ENCODE measurements around the gene NOXO1. TPM values are rescaled to one million over a fixed set of nuclear protein-coding genes. Genes with fewer than 3 reads are reported as not detected.
A peak's percentile ranks its signal among the peaks of the same experiment; 100 is the strongest.

NOXO1 gene
- total and polyA plus RNA-seq, 2 donors (not counting 3 experiments of a cell fraction or from before 2014, with no cell fraction given): 0.37 to 0.60 TPM

DNA sequence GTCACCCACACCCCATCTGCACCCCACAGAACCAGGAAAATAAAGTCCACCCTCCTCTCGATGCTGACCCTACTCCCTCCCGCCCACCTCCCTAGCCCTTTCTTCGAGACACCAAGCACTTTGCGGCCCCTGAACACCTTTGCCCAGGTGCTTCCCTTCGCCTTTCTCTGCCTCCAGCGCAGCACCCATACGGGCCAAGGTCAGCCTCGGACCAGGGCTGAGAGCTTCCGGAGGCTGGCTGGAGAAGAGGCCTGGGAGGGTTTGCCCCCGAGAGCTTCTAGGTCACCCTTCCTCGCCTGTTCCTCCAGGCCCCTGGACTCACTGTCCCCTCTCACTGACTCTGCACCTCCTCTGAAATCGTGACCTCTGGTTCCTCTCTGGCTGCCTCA, 42.8 kb upstream of the NOXO1 start:
- intact Hi-C loops (cut with micrococcal nuclease): no loop called here
- BruUV-seq (replicated peaks): no TSS peak
- H3K27me3 ChIP-seq (ENCODE audit: control insufficient read depth in 2 of 2, insufficient read depth in 2 of 2, low read length in 2 of 2): peaks cover 4 to 11% of the 10 kb centered on the region in 2 experiments
- H3K4me3 ChIP-seq (replicated peaks in 1 of 3; ENCODE audit: insufficient read depth in 1 of 3, low read depth in 1 of 3, low read length in 3 of 3): no peak overlapping the region
- no peaks in the 10 kb centered on the region for H3K9me1 ChIP-seq (replicated peaks; ENCODE audit: control insufficient read depth, extremely low read depth, insufficient read depth, low read length)
- peak; percentile 21 for FAIRE-seq
- ChIA-PET CTCF (interaction anchor here (0.6 to 8.9 kb wide), 12 partner anchors 8 to 443 kb away, joined by 3 to 137 read pairs (median 6); partner anchors contain the start of gene ECI1), POLR2A (interaction anchor here (3.1 kb wide), 1 partner anchor 131 kb away, joined by 20 read pairs; the partner anchor contains the start of gene TRAF7)
- TF ChIP-seq JUN (IDR thresholded peaks at IDR 0.05; ENCODE audit: borderline replicate concordance, insufficient read depth, insufficient read length, low read depth) (no peak), MYC (IDR thresholded peaks at IDR 0.05; ENCODE audit: low read depth, low read length) (no peak), POLR2AphosphoS5 (IDR thresholded peaks at IDR 0.05; ENCODE audit: insufficient read depth, low read depth, low read length) (no peak), POLR2A (IDR thresholded peaks at IDR 0.05; ENCODE audit: low read depth, low read length) (no peak), GATA2 (IDR thresholded peaks at IDR 0.05; ENCODE audit: insufficient read depth, insufficient read length, low read depth, low read length) (no peak), FOS (IDR thresholded peaks at IDR 0.05; ENCODE audit: borderline replicate concordance, insufficient read depth, low read length) (no peak), EZH2 (IDR thresholded peaks at IDR 0.05; ENCODE audit: borderline replicate concordance, low read depth, low read length, severe bottlenecking) (no peak)
- TF ChIP-seq, protein P1, sequence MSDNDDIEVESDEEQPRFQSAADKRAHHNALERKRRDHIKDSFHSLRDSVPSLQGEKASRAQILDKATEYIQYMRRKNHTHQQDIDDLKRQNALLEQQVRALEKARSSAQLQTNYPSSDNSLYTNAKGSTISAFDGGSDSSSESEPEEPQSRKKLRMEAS (IDR thresholded peaks at IDR 0.05; ENCODE audit: insufficient read depth, insufficient read length): no peak
- TF ChIP-seq, protein P2, sequence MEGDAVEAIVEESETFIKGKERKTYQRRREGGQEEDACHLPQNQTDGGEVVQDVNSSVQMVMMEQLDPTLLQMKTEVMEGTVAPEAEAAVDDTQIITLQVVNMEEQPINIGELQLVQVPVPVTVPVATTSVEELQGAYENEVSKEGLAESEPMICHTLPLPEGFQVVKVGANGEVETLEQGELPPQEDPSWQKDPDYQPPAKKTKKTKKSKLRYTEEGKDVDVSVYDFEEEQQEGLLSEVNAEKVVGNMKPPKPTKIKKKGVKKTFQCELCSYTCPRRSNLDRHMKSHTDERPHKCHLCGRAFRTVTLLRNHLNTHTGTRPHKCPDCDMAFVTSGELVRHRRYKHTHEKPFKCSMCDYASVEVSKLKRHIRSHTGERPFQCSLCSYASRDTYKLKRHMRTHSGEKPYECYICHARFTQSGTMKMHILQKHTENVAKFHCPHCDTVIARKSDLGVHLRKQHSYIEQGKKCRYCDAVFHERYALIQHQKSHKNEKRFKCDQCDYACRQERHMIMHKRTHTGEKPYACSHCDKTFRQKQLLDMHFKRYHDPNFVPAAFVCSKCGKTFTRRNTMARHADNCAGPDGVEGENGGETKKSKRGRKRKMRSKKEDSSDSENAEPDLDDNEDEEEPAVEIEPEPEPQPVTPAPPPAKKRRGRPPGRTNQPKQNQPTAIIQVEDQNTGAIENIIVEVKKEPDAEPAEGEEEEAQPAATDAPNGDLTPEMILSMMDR (IDR thresholded peaks at IDR 0.05; ENCODE audit: extremely low read depth in 1 of 2, insufficient read depth in 1 of 2, low read depth in 1 of 2, low read length in 2 of 2): no peak
- H3K9ac ChIP-seq (replicated peaks; ENCODE audit: extremely low read depth, insufficient read depth, low read length): no peak overlapping the region
- no peaks in the 10 kb centered on the region for H3K36me3 ChIP-seq (ENCODE audit: control insufficient read depth in 2 of 2, extremely low read depth in 1 of 2, insufficient read depth in 2 of 2, low read length in 2 of 2)
- no peaks in the 10 kb centered on the region for H4K20me1 ChIP-seq (replicated peaks; ENCODE audit: control insufficient read depth, extremely low read depth, insufficient read depth, low read length)
- DNase-seq (ENCODE audit: low read depth, low spot score): no peak
- no peak overlapping the region for H2AFZ ChIP-seq (ENCODE audit: low read depth, low read length)
- H3K79me2 ChIP-seq (ENCODE audit: control insufficient read depth, insufficient read depth, low read length): peaks cover 15% of the 10 kb centered on the region
- no peaks in the 10 kb centered on the region for H3K9me3 ChIP-seq (replicated peaks; ENCODE audit: control insufficient read depth, insufficient read depth, low read length)
- no peak overlapping the region for H3K4me2 ChIP-seq (ENCODE audit: insufficient read depth, low read length)
- peaks cover 28% of the 10 kb centered on the region for H3K4me1 ChIP-seq (ENCODE audit: control insufficient read depth, extremely low read depth, insufficient read depth, low read length)
- dilution Hi-C loops (cut with MboI; ENCODE audit: extremely low pct_ligation_motif_present, low sequenced_read_pairs): no loop called here
- no peak overlapping the region for H3K27ac ChIP-seq (ENCODE audit: insufficient read depth, low read depth, low read length)

Measured in endothelial cell of umbilical vein (primary cell).